ENCODE results near the gene CXADR. TPM values are rescaled to one million over a fixed set of nuclear protein-coding genes. Genes with fewer than 3 reads are reported as not detected.

Gene CXADR
- total RNA-seq, 4 donors from 2014 or later, result 4.6 to 136 (median 87.7) TPM

DNA sequence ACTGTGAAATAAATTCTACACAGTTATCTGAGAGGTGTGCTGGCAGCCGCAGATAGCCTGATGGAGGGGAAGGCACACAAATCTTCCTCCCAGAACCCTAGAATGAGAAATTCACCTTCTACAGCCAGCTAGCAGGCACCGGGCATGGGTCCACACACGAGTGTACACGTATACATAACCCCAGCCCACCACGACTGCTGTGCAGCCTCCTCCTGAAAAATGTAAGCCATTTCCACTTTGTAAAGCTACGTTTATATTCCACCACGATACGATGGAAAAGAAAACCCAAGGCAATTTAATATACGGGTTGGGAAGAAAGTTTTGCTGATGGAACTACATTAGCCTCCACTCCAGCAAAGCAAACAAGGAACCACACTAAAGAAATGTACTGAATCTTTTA lies 98.1 kb downstream of the CXADR start:
- Histone ChIP-seq H3K27ac (peak overlapping the region; percentile 91 to 94 (median 92)), H3K4me1 (peaks cover 15 to 51% (median 24%) of the 10 kb centered on the region in 4 donors), H3K27me3 (no peaks in the 10 kb centered on the region), H3K36me3 (peaks cover 0 to 6% (median 0%) of the 10 kb centered on the region in 4 donors), H3K9me3 (no peaks in the 10 kb centered on the region), H3K4me3 (peak overlapping the region; percentile 11 to 95 (median 91))
- intact Hi-C loops (cut with DNase I; ENCODE audit: low total_unique reads) (no loop called here), in situ Hi-C loops (cut with MboI; ENCODE audit: low pct_ligation_motif_present in 1 of 4, low pct_unique_long_range_greater_than_20kb in 1 of 4, low sequenced_read_pairs in 3 of 4) (no loop called here)
- WGBS, 2 donors (ENCODE audit: low coverage in 1 of 2), result 8 to 31% methylated on average over 2 to 9 of the region's 9 CpGs
- no peak for TF ChIP-seq POLR2A (IDR thresholded peaks at IDR 0.05)
- DNase-seq, result peak; percentile 15

- WGBS, 2 donors (ENCODE audit: low coverage in 1 of 2), result 0% methylated on average over 14 to 26 of the region's 26 CpGs
- Histone ChIP-seq H3K27ac (peak overlapping the region; percentile 91 to 94 (median 92)), H3K27me3 (no peaks in the 10 kb centered on the region), H3K9me3 (no peaks in the 10 kb centered on the region), H3K4me3 (peak overlapping the region; percentile 76 to 95 (median 91)), H3K4me1 (peaks cover 15 to 51% (median 24%) of the 10 kb centered on the region in 4 donors), H3K36me3 (peaks cover 0 to 3% (median 0%) of the 10 kb centered on the region in 4 donors)
- intact Hi-C loops (cut with DNase I; ENCODE audit: low total_unique reads) (no loop called here), in situ Hi-C loops (cut with MboI; ENCODE audit: low pct_ligation_motif_present in 1 of 4, low pct_unique_long_range_greater_than_20kb in 1 of 4, low sequenced_read_pairs in 3 of 4) (no loop called here)
- TF ChIP-seq EP300 (IDR thresholded peaks at IDR 0.05; ENCODE audit: low read depth) (no peak), POLR2A (IDR thresholded peaks at IDR 0.05) (peak; percentile 59), CTCF (IDR thresholded peaks at IDR 0.05) (peak in 3 of 5 experiments; percentile 16 to 34 (median 27)), POLR2AphosphoS5 (IDR thresholded peaks at IDR 0.05) (peak; percentile 58 to 75 (median 74))
- peak; percentile 87 for DNase-seq
Measured at GRCh38 chr21:17611414-17612022, 98.7 kb downstream of the CXADR start.

DNA sequence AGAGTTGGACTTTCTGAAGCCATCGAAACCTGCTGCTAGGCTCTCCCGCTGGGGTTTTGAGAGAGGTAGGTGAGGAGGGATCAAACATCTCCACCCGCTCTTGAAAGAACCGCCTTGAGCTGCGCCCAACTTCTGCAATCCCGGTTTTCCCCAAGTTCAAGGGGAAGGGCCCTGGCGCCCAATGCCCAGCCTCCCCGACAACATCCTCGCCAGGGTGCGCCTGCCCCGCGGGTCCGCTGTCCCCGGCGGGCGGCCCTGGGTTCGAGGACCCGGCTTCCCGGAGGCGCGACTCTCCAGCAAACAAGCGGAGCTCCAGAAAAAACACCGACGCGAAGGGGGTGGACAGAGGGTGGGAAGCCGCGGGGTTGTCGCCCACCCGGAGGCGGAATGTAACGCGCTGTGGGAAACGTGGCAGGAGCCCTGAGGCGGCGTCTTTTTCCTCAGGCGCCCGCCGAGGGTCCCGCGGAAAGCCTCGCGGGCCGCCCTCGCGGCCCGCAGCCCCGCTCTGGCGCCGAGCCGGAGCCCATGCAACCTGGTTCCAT lies 99.3 kb downstream of the CXADR start:
- Histone ChIP-seq H3K4me1 (peaks cover 15 to 47% (median 24%) of the 10 kb centered on the region in 4 donors), H3K9me3 (no peaks in the 10 kb centered on the region), H3K36me3 (no peaks in the 10 kb centered on the region), H3K27me3 (no peaks in the 10 kb centered on the region), H3K27ac (peak overlapping the region; percentile 91 to 94 (median 92)), H3K4me3 (peak overlapping the region; percentile 76 to 95 (median 91))
- 1% methylated on average over 21 of the region's 50 CpGs; no CpG with 5 or more reads in 1 of the 2 donors for WGBS, 2 donors (ENCODE audit: low coverage in 1 of 2)
- TF ChIP-seq CTCF (IDR thresholded peaks at IDR 0.05) (no peak), EP300 (IDR thresholded peaks at IDR 0.05; ENCODE audit: low read depth) (no peak), POLR2AphosphoS5 (IDR thresholded peaks at IDR 0.05) (no peak), POLR2A (IDR thresholded peaks at IDR 0.05) (no peak)
- in situ Hi-C loops (cut with MboI; ENCODE audit: low pct_ligation_motif_present in 1 of 4, low pct_unique_long_range_greater_than_20kb in 1 of 4, low sequenced_read_pairs in 3 of 4) (no loop called here), intact Hi-C loops (cut with DNase I; ENCODE audit: low total_unique reads) (no loop called here)
- DNase-seq, result peak; percentile 41

GRCh38 chr21:17612565-17613241 lies 99.9 kb downstream of the CXADR start, which contains the start of gene BTG3:
Gene BTG3, minus strand, starts transcription at chr21:17612901. Its CDS starts 3,757 bp downstream, at chr21:17609144.
- TF ChIP-seq POLR2AphosphoS5 (IDR thresholded peaks at IDR 0.05) (peak; percentile 91 to 99 (median 98)), CTCF (IDR thresholded peaks at IDR 0.05) (no peak), POLR2A (IDR thresholded peaks at IDR 0.05) (peak; percentile 87), EP300 (IDR thresholded peaks at IDR 0.05; ENCODE audit: low read depth) (no peak)
- H3K4me1 ChIP-seq, result peaks cover 13 to 41% (median 19%) of the 10 kb centered on the region in 4 donors
- H3K4me3 ChIP-seq, result peak within 1 kb of the TSS; percentile 76 to 95 (median 91)
- peak; percentile 85 for DNase-seq
- 7% methylated on average over 49 of the region's 102 CpGs; no CpG with 5 or more reads in 1 of the 2 donors for WGBS, 2 donors (ENCODE audit: low coverage in 1 of 2)
- intact Hi-C loops (cut with DNase I; ENCODE audit: low total_unique reads) (no loop called here), in situ Hi-C loops (cut with MboI; ENCODE audit: low pct_ligation_motif_present in 1 of 4, low pct_unique_long_range_greater_than_20kb in 1 of 4, low sequenced_read_pairs in 3 of 4) (no loop called here)
- H3K9me3 ChIP-seq, result no peaks in the 10 kb centered on the region
- no peaks in the 10 kb centered on the region for H3K36me3 ChIP-seq
- H3K27me3 ChIP-seq, result no peaks in the 10 kb centered on the region
- H3K27ac ChIP-seq, result peak within 1 kb of the TSS; percentile 91 to 94 (median 92)
